GM18508 (cell line): ENCODE measurements around the gene ABCA8.
"Not testable (repeated sequence)": the region's sequence is repeated elsewhere in the genome, so short reads cannot be mapped to it uniquely, and the experiment has no call there.

Source experiments
- ATAC-seq: cut with Tn5 transposase; IDR thresholded peaks from one replicate; pipeline ENCODE4 v1.9.1; 2021; ENCODE audit warnings: moderate number of reproducible peaks; ENCODE audit not compliant: insufficient read depth, unreplicated experiment

ABCA8 gene

GRCh38 chr17:68834328-68834836, 120.8 kb downstream of the ABCA8 start:
- no peak for ATAC-seq

GRCh38 chr17:68832109-68832802, 122.9 kb downstream of the ABCA8 start:
- ATAC-seq = no peak

- no peak for ATAC-seq
Observed at GRCh38 chr17:68831170-68831569, 124.0 kb downstream of the ABCA8 start.

- ATAC-seq = no peak
Observed at GRCh38 chr17:68830313-68830712, 124.9 kb downstream of the ABCA8 start.

GRCh38 chr17:68829211-68829610, 126.0 kb downstream of the ABCA8 start:
- no peak for ATAC-seq

- no peak for ATAC-seq
Observed at GRCh38 chr17:68824707-68825106, 130.5 kb downstream of the ABCA8 start.

GRCh38 chr17:68824185-68824584, 131.0 kb downstream of the ABCA8 start:
- ATAC-seq = not testable (repeated sequence)

GRCh38 chr17:68822719-68823289, 132.4 kb downstream of the ABCA8 start:
- ATAC-seq = no peak

GRCh38 chr17:68821860-68822696, 133.1 kb downstream of the ABCA8 start:
- ATAC-seq = no peak

- ATAC-seq = no peak
Observed at GRCh38 chr17:68820825-68821481, 134.2 kb downstream of the ABCA8 start.

GRCh38 chr17:68820476-68820824, 134.7 kb downstream of the ABCA8 start:
- no peak for ATAC-seq

GRCh38 chr17:68819465-68819864, 135.7 kb downstream of the ABCA8 start:
- ATAC-seq = no peak
